Measurements from ENCODE around the gene PRTN3.

Gene PRTN3

DNA sequence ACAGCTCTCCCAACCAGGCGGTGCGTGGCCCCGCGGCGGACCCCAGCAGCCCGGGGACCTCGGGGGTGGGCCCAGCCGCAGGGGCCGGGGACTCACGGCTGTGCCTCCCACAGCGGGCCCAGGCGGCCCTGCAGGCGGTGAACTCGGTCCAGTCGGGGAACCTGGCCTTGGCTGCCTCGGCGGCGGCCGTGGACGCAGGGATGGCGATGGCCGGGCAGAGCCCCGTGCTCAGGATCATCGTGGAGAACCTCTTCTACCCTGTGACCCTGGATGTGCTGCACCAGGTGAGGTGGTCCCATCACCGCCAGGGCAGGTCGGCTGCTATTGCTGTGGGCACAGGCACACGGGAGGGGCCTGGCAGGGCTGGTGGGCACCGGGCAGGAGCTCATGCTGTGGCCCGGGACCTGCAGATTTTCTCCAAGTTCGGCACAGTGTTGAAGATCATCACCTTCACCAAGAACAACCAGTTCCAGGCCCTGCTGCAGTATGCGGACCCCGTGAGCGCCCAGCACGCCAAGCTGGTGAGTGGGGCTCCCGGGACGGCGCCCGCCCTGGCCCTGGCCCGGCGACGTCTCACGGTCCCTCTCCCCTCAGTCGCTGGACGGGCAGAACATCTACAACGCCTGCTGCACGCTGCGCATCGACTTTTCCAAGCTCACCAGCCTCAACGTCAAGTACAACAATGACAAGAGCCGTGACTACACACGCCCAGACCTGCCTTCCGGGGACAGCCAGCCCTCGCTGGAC, 36.2 kb upstream of the PRTN3 start:
- no peak overlapping the region for H3K4me3 ChIP-seq (ENCODE audit: control insufficient read depth, low read depth, low read length)
- TF ChIP-seq, protein P1, sequence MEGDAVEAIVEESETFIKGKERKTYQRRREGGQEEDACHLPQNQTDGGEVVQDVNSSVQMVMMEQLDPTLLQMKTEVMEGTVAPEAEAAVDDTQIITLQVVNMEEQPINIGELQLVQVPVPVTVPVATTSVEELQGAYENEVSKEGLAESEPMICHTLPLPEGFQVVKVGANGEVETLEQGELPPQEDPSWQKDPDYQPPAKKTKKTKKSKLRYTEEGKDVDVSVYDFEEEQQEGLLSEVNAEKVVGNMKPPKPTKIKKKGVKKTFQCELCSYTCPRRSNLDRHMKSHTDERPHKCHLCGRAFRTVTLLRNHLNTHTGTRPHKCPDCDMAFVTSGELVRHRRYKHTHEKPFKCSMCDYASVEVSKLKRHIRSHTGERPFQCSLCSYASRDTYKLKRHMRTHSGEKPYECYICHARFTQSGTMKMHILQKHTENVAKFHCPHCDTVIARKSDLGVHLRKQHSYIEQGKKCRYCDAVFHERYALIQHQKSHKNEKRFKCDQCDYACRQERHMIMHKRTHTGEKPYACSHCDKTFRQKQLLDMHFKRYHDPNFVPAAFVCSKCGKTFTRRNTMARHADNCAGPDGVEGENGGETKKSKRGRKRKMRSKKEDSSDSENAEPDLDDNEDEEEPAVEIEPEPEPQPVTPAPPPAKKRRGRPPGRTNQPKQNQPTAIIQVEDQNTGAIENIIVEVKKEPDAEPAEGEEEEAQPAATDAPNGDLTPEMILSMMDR (IDR thresholded peaks at IDR 0.05; ENCODE audit: control insufficient read depth, insufficient read depth, low read depth, low read length, missing control alignments): no peak
- no peak for DNase-seq (ENCODE audit: low read depth)

DNA sequence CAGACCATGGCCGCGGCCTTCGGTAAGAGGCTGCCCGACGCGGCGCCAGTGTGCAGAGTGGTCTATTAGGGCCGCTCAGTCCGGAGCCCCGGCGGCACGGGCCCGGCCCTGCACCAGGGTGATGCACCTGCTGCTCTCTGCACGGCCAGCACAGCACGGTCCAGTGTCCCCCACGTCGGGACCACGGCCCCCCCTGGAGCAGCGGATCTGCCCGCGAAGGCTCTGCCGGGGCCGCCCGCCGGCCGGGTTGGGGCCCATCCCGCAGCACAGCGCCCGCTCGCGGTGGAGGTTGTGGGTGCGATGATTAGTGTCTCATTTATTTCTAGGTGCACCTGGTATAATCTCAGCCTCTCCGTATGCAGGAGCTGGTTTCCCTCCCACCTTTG, 35.6 kb upstream of the PRTN3 start:
- TF ChIP-seq, protein P1 (IDR thresholded peaks at IDR 0.05; ENCODE audit: control insufficient read depth, insufficient read depth, low read depth, low read length, missing control alignments): no peak
- H3K4me3 ChIP-seq (ENCODE audit: control insufficient read depth, low read depth, low read length): no peak overlapping the region
- DNase-seq (ENCODE audit: low read depth): no peak

DNA sequence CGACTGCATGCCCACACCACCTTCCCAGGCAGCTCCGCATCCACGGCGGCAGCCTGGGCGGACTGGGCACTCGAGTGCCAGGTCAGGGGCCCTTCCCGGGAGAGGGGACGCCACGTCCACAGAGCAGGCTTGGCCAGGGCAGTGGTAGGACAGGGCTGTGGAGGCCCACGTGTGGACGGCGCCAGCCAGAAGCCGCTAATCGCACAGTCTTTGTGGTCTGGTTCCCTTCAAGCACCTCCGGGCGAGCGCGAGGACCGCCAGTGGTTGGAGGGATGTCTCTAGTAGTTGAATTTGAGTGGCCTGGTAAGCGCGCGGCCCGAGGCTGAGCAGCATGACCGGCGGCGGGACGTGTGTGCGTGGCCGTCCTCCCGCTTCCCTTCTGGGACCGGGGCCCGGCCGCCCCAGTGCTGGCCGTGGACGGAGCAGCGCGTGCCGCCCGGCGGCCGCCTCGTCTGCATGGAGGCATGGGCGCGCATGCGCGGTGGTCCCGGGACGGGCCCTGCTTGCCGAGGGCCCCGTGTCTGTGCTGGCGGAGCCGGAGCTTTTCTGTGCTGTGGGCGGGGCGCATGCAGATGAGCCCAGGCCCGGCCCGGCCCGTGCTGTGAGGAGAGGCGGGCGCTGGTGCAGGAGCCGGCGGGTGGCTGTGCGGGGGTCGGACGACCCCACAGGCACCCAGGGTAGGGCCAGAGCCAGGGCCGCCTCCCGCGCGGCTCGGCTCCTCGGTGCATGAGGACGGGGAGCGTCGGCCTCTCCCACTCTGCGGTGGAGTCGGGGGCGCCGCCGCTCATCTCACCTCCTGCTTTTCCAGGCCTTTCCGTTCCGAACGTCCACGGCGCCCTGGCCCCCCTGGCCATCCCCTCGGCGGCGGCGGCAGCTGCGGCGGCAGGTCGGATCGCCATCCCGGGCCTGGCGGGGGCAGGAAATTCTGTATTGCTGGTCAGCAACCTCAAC, 34.9 kb upstream of the PRTN3 start:
- no peak for DNase-seq (ENCODE audit: low read depth)
- TF ChIP-seq, protein P1 (IDR thresholded peaks at IDR 0.05; ENCODE audit: control insufficient read depth, insufficient read depth, low read depth, low read length, missing control alignments): no peak
- no peak overlapping the region for H3K4me3 ChIP-seq (ENCODE audit: control insufficient read depth, low read depth, low read length)

DNA sequence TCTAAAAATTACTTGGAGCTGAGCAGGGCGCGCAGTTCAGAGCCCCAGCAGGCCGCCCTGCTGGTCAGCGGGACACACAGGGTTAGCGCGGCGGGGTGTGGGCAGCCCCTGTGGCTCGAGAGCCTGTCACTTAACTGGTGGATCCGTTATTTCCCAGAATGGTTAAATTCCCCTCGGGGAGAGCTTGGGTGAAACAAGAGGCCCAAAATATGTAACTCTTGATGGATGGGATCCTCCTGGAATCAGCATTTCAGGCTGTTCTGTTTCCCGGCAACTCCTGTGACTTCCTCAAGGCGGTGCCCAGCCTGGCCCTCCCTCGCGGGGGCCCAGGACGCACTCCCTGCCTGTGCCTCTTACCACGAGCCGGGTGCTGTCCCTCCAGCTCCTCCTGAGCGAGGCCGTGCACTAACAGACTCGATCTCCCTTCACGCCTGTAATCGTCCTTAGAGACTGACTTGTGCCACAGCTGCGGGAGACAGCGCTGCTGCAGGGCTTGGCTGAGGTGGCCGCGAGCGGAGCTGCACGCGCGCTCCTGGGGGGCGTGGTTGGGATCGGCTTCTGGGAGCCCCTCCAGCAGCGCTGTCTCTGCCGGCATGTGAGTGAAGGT, 33.9 kb upstream of the PRTN3 start:
- no peak overlapping the region for H3K4me3 ChIP-seq (ENCODE audit: control insufficient read depth, low read depth, low read length)
- TF ChIP-seq, protein P1 (IDR thresholded peaks at IDR 0.05; ENCODE audit: control insufficient read depth, insufficient read depth, low read depth, low read length, missing control alignments): no peak
- DNase-seq (ENCODE audit: low read depth): no peak

DNA sequence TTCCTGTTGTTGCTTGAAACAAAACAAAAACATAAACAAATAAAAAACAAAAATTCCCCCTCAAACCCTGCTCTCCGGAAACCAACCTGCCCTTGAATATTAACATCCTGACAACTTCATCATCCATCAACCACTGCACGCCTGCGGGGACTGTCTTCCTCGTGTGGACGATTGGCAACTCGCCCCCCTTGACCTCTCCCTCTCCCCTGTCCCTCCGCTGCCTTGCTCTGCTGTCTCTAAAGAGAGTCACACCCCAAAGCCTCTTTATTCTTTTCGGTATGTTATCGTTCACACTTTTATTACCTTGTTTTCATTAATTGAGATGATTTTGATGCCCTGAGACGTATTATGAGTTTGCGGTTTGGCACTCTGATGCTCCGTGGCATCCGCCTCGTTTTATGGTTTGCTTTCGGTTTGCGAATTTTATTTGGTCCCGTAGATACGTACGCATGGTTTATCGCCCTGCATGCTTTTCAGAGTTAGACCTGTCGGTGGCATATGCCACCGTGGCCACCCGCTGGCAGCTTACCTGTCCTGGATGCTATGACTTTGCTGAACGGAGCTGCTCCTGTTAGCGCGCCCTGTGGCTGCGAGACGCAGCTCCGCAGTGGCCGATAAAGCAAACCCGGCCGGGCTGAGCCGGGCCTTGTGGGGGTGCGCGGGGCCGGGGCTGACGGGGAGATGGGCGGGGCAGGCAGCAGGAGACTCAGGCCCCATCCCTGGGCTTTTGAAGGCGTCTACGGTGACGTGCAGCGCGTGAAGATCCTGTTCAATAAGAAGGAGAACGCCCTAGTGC, 33.0 kb upstream of the PRTN3 start:
- H3K4me3 ChIP-seq (ENCODE audit: control insufficient read depth, low read depth, low read length): no peak overlapping the region
- no peak for DNase-seq (ENCODE audit: low read depth)
- TF ChIP-seq, protein P1 (IDR thresholded peaks at IDR 0.05; ENCODE audit: control insufficient read depth, insufficient read depth, low read depth, low read length, missing control alignments): no peak

DNA sequence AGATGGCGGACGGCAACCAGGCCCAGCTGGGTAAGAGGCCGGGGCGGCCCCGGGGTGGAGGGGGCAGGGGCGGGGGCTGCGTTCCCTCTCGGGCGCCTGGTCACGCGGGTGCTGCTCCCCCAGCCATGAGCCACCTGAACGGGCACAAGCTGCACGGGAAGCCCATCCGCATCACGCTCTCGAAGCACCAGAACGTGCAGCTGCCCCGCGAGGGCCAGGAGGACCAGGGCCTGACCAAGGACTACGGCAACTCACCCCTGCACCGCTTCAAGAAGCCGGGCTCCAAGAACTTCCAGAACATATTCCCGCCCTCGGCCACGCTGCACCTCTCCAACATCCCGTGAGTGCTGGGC, 32.4 kb upstream of the PRTN3 start:
- TF ChIP-seq, protein P1 (IDR thresholded peaks at IDR 0.05; ENCODE audit: control insufficient read depth, insufficient read depth, low read depth, low read length, missing control alignments): no peak
- no peak for DNase-seq (ENCODE audit: low read depth)
- H3K4me3 ChIP-seq (ENCODE audit: control insufficient read depth, low read depth, low read length): no peak overlapping the region
